A673 (cell line): ENCODE data around the gene HOMER1. TPM values are rescaled to one million over a fixed set of nuclear protein-coding genes. Genes with fewer than 3 reads are reported as not detected.

Experiments used
- BruUV-seq: library from RNA; stranded (reverse); fragments of 400-500 nt; replicated peaks from 2 replicates; lab custom pipeline; 2021; lab: Mats Ljungman, UMichigan
- CTCF ChIA-PET: fragments of 300-600 bp; sonication (Branson Sonifier 250); formaldehyde crosslinking; loops from one replicate; lab custom pipeline; 2022; ENCODE audit warnings: antibody characterized with exemption; lab: Charles Lee
- POLR2A ChIA-PET: fragments of 300-600 bp; sonication (Branson Sonifier 250); formaldehyde crosslinking; loops from one replicate; lab custom pipeline; 2022; ENCODE audit warnings: antibody characterized with exemption; ENCODE audit not compliant: low non-redundant PET; lab: Charles Lee
- DNase-seq: peaks from one replicate; pipeline ENCODE4 v3.0.0-alpha.2; 2015; ENCODE audit warnings: low spot score
- H3K27ac ChIP-seq: fragments of 200-600 bp; sonication (generic); 2 replicates; pipeline ENCODE4 v1.5.1; 2016; ENCODE audit warnings: mixed run types, low read depth, mild to moderate bottlenecking, mixed read lengths, antibody characterized with exemption, low read length; ENCODE audit not compliant: poor library complexity, severe bottlenecking
- H3K27me3 ChIP-seq: fragments of 200-600 bp; sonication (generic); replicated peaks from 2 replicates; pipeline ENCODE4 v1.6.1; 2017; ENCODE audit warnings: mixed run types, low read depth, mild to moderate bottlenecking, mixed read lengths, antibody characterized with exemption, low read length; ENCODE audit not compliant: insufficient read depth, poor library complexity
- H3K36me3 ChIP-seq: fragments of 200-600 bp; sonication (generic); 2 replicates; pipeline ENCODE4 v1.6.1; 2016; ENCODE audit warnings: mixed run types, mild to moderate bottlenecking, mixed read lengths, antibody characterized with exemption, low read length; ENCODE audit not compliant: insufficient read depth, poor library complexity, severe bottlenecking
- H3K4me1 ChIP-seq: fragments of 200-600 bp; sonication (generic); 2 replicates; pipeline ENCODE4 v1.6.1; 2017; ENCODE audit warnings: mixed run types, mild to moderate bottlenecking, mixed read lengths, antibody characterized with exemption, low read length; ENCODE audit not compliant: insufficient read depth, poor library complexity, severe bottlenecking
- H3K4me3 ChIP-seq: fragments of 200-600 bp; sonication (generic); 2 replicates; pipeline ENCODE4 v1.5.1; 2016; ENCODE audit warnings: low read depth, mixed run types, mild to moderate bottlenecking, mixed read lengths, low read length; ENCODE audit not compliant: poor library complexity, severe bottlenecking
- H3K9me3 ChIP-seq: fragments of 200-600 bp; sonication (generic); 2 replicates; pipeline ENCODE4 v1.6.1; 2016; ENCODE audit warnings: mixed run types, low read depth, mild to moderate bottlenecking, mixed read lengths, antibody characterized with exemption, low read length; ENCODE audit not compliant: poor library complexity, severe bottlenecking
- CTCF ChIP-seq: fragments of 300-800, 200-600 bp; sonication (generic); conservative IDR thresholded peaks from 2 replicates; pipeline ENCODE4 v1.5.1; 2017; ENCODE audit warnings: low read depth, mild to moderate bottlenecking, antibody characterized with exemption, low read length, moderate library complexity, mixed read lengths
- EZH2 ChIP-seq: fragments of 200-600 bp; sonication (generic); IDR thresholded peaks from 2 replicates; pipeline ENCODE4 v1.6.1; 2017; ENCODE audit warnings: borderline replicate concordance, low read depth, mild to moderate bottlenecking, mixed read lengths, antibody characterized with exemption, low read length; ENCODE audit not compliant: poor library complexity, severe bottlenecking
- intact Hi-C: fragments of 100-400 bp; cut with micrococcal nuclease; formaldehyde crosslinking; loops from one replicate; pipeline ENCODE4 v1.10.0; 2022; ENCODE audit not compliant: unreplicated experiment
- total RNA-seq: library from RNA; stranded (reverse); gene quantifications from 2 replicates; pipeline ENCODE4 v1.2.3, GENCODE V29; 2021

Gene HOMER1
- total RNA-seq, 1 experiment from 2014 or later: 34.0 TPM

GRCh38 chr5:79481574-79481973 lies 32.4 kb downstream of the HOMER1 start:
- no peak overlapping the region for H3K27ac ChIP-seq
- no peak for TF ChIP-seq CTCF
- TF ChIP-seq EZH2: no peak
- no peaks in the 10 kb centered on the region for H3K4me1 ChIP-seq
- no peaks in the 10 kb centered on the region for H3K36me3 ChIP-seq
- H3K4me3 ChIP-seq: no peak overlapping the region
- no peaks in the 10 kb centered on the region for H3K27me3 ChIP-seq
- no TSS peak for BruUV-seq
- DNase-seq: no peak
- ChIA-PET CTCF (no interaction called here), POLR2A (interaction anchor here (0.6 kb wide), 1 partner anchor 332 kb away, joined by 3 read pairs; no protein-coding TSS in a partner anchor)
- intact Hi-C loops: no loop called here
- no peaks in the 10 kb centered on the region for H3K9me3 ChIP-seq

GRCh38 chr5:79480991-79481390 lies 32.9 kb downstream of the HOMER1 start:
- Histone ChIP-seq H3K4me3 (no peak overlapping the region), H3K27me3 (no peaks in the 10 kb centered on the region), H3K27ac (no peak overlapping the region), H3K4me1 (no peaks in the 10 kb centered on the region), H3K9me3 (no peaks in the 10 kb centered on the region), H3K36me3 (no peaks in the 10 kb centered on the region)
- POLR2A ChIA-PET: no interaction called here
- BruUV-seq: no TSS peak
- CTCF ChIA-PET: no interaction called here
- DNase-seq: no peak
- TF ChIP-seq EZH2 (no peak), CTCF (no peak)
- intact Hi-C loops: no loop called here

GRCh38 chr5:79475152-79475466 lies 38.8 kb downstream of the HOMER1 start:
- no peaks in the 10 kb centered on the region for H3K9me3 ChIP-seq
- H3K36me3 ChIP-seq: no peaks in the 10 kb centered on the region
- H3K27me3 ChIP-seq: no peaks in the 10 kb centered on the region
- intact Hi-C loops: loop anchor here (1.0 kb wide), 1 partner anchor 78 kb away; no protein-coding TSS in a partner anchor
- ChIA-PET POLR2A (no interaction called here), CTCF (interaction anchor here (0.6 kb wide), 1 partner anchor 224 kb away, joined by 5 read pairs; no protein-coding TSS in a partner anchor)
- no peak for DNase-seq
- peaks cover 13% of the 10 kb centered on the region for H3K4me1 ChIP-seq
- no peak overlapping the region for H3K27ac ChIP-seq
- TF ChIP-seq CTCF (no peak), EZH2 (no peak)
- no TSS peak for BruUV-seq
- no peak overlapping the region for H3K4me3 ChIP-seq
